Muscle layer of duodenum (tissue), 2 donors: ENCODE data around the gene SPRR2D.
"Not testable (repeated sequence)": the region's sequence is repeated elsewhere in the genome, so short reads cannot be mapped to it uniquely, and the experiment has no call there.

Experiments
- H3K27ac ChIP-seq: one replicate; pipeline ENCODE4 v1.7.0; 2013; ENCODE audit warnings: mild to moderate bottlenecking, low read length
- H3K27me3 ChIP-seq: one replicate; pipeline ENCODE4 v1.7.0; 2013; ENCODE audit warnings: low read depth, mild to moderate bottlenecking, control low read depth, low read length
- H3K36me3 ChIP-seq, 2 donors: one replicate each; pipeline ENCODE4 v1.7.0; 2013; ENCODE audit warnings: low read length in 2 of 2, control low read depth in 1 of 2, mild to moderate bottlenecking in 1 of 2; ENCODE audit not compliant: insufficient read depth in 2 of 2, control insufficient read depth in 1 of 2
- H3K4me1 ChIP-seq, 2 donors: one replicate each; pipeline ENCODE4 v1.7.0; 2013; ENCODE audit warnings: low read length in 2 of 2, mild to moderate bottlenecking in 2 of 2, control low read depth in 1 of 2, moderate library complexity in 1 of 2; ENCODE audit not compliant: insufficient read depth in 2 of 2, control insufficient read depth in 1 of 2
- H3K4me3 ChIP-seq, 2 donors: one replicate each; pipeline ENCODE4 v1.7.0; 2013; ENCODE audit warnings: low read length in 2 of 2, low read depth in 1 of 2, mild to moderate bottlenecking in 1 of 2
- H3K9me3 ChIP-seq, 2 donors: one replicate each; pipeline ENCODE4 v1.7.0; 2013; ENCODE audit warnings: low read length in 2 of 2, control low read depth in 1 of 2, mild to moderate bottlenecking in 1 of 2; ENCODE audit not compliant: control insufficient read depth in 1 of 2
- donor health status: healthy.

Gene SPRR2D

DNA sequence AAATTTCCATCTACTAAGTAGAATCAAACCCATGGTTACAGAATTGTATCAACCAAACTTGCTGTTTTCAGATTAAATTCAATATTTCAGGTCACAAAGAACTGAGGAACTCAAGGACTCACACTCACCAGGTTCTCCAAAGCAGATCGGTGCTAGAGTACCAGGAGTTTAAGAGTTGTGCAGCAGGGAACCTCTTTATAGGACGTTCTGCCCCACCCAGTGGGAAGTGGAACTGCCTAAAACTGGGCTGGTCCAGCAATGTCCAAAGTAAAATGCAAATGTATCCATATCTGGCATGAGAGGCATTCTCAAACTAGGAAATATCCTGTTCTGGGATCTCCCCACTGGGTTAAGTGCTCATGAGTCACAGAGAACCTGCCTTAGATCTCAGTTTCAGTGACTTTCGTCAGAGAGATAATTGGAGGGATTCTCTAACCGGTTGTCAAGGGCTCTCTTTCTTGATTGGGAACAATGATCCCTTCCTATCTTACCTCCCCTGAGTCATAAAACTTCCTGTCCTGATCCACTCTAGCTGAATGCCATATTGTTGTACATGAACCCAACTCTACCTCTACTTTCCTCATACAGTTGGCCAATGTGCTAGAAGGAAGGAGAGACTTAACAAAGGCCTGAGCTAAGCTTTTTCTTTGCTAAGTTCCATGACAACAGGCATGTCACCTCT, at the start of gene SPRR2D:
SPRR2D (minus strand) TSS at position 171 of the 682 bp plus-strand sequence. CDS start 774 bp downstream, outside the sequence.
- Histone ChIP-seq H3K9me3 (no peaks in the 10 kb centered on the region), H3K27me3 (no peaks in the 10 kb centered on the region), H3K4me1 (no peaks in the 10 kb centered on the region), H3K4me3 (no peak within 1 kb of the TSS), H3K36me3 (no peaks in the 10 kb centered on the region), H3K27ac (no peak within 1 kb of the TSS)

GRCh38 chr1:153087652-153088051, 46.7 kb upstream of the SPRR2D start:
- no peak overlapping the region for H3K4me3 ChIP-seq

DNA sequence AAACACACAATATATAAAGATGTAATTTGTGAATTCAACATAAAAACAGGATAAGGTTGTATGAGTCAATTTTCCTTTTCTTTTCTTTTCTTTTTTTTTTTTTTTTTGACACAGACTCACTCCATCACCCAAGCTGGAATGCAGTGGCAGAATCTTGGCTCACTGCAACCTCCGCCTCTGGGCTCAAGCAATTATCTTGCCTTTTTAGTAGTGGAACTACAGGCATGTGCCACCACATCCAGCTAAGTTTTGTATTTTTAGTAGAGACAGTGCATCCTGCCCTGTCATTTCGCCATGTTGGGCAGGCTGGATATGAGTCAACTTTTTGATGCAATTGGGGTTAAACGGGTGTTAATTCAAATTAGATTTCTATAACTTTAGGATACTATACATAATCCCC, 40.8 kb upstream of the SPRR2D start:
- Histone ChIP-seq H3K9me3 (peaks cover 0 to 3% of the 10 kb centered on the region in 2 donors), H3K27ac (no peak overlapping the region), H3K4me3 (no peak overlapping the region), H3K4me1 (no peaks in the 10 kb centered on the region), H3K27me3 (no peaks in the 10 kb centered on the region), H3K36me3 (no peaks in the 10 kb centered on the region)

More at GRCh38 chr1:153087652-153088051, 46.7 kb upstream of the SPRR2D start:
- no peaks in the 10 kb centered on the region for H3K36me3 ChIP-seq
- no peaks in the 10 kb centered on the region for H3K9me3 ChIP-seq
- no peak overlapping the region for H3K27ac ChIP-seq
- no peaks in the 10 kb centered on the region for H3K4me1 ChIP-seq
- no peaks in the 10 kb centered on the region for H3K27me3 ChIP-seq

DNA sequence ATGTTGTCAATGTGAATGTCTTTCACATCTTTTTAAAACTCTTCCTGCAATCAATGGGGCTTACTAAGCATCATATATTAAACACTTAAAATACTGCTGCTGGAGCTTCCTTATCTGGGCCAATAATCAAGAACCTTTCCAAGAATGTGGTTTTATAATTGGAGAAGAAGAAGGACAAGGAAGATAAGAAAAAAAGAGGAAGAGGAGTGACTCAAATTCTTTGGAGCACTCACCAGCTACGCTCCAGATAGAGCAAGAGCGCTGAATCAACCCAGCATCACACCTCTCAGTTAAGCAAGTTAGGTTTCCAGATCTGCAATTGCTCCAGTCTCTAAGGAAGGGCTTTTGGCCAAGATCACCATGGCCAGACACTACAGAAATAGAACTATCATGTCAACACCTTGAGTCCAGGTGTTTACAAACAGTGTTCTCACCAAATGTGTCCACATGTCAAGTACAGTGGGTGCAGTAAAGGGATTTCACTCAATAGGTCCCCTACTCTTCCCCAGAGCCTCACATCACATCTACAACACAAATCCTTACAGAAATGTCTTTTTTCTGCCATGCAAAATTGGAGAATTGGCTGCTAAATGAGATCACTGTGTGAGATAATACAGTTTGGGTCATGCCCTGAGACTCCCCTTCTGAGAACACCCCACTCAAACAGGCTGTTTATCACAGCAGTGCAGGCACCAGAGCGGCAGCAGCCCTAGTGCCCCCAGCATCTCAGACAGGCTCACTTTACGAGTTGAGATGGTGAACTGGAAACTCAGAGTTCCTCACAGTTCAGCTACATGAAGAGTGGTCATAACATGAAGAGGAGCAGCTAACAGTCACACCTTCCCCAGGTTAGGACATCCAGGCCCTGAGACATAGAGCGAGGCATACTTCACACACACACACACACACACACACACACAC, 32.1 kb upstream of the SPRR2D start:
- Histone ChIP-seq H3K27me3 (no peaks in the 10 kb centered on the region), H3K4me1 (no peaks in the 10 kb centered on the region), H3K36me3 (no peaks in the 10 kb centered on the region), H3K9me3 (no peaks in the 10 kb centered on the region), H3K27ac (no peak overlapping the region), H3K4me3 (no peak overlapping the region)

DNA sequence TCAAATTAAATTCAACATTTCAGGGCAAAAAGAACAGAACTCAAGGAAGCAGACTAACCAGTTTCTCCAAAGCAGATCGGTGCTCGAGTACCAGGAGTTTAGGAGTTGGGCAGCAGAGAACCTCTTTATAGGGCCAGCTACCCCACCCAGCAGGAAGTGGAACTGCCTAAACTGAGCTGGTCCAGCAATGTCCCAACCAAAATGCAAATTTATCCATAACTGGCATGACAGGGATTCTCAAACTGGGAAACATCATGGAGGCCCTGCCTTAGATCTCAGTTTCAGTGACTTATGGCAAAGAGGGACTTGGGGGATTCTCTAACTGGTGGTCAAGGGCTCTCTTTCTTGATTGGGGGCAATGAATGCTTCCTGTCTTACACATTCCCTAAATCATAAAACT, 30.6 kb upstream of the SPRR2D start, which contains the start of gene SPRR2B:
SPRR2B (minus strand) TSS at position 101 of the 400 bp plus-strand sequence. CDS start 772 bp downstream, outside the sequence.
- no peaks in the 10 kb centered on the region for H3K36me3 ChIP-seq
- H3K27me3 ChIP-seq, result no peaks in the 10 kb centered on the region
- no peaks in the 10 kb centered on the region for H3K9me3 ChIP-seq
- H3K4me3 ChIP-seq, result no peak within 1 kb of the TSS
- H3K27ac ChIP-seq, result no peak within 1 kb of the TSS
- H3K4me1 ChIP-seq, result no peaks in the 10 kb centered on the region

GRCh38 chr1:153070243-153070642, 29.3 kb upstream of the SPRR2D start:
- Histone ChIP-seq H3K36me3 (no peaks in the 10 kb centered on the region), H3K4me3 (no peak overlapping the region), H3K27ac (no peak overlapping the region), H3K27me3 (no peaks in the 10 kb centered on the region), H3K4me1 (no peaks in the 10 kb centered on the region), H3K9me3 (no peaks in the 10 kb centered on the region)

DNA sequence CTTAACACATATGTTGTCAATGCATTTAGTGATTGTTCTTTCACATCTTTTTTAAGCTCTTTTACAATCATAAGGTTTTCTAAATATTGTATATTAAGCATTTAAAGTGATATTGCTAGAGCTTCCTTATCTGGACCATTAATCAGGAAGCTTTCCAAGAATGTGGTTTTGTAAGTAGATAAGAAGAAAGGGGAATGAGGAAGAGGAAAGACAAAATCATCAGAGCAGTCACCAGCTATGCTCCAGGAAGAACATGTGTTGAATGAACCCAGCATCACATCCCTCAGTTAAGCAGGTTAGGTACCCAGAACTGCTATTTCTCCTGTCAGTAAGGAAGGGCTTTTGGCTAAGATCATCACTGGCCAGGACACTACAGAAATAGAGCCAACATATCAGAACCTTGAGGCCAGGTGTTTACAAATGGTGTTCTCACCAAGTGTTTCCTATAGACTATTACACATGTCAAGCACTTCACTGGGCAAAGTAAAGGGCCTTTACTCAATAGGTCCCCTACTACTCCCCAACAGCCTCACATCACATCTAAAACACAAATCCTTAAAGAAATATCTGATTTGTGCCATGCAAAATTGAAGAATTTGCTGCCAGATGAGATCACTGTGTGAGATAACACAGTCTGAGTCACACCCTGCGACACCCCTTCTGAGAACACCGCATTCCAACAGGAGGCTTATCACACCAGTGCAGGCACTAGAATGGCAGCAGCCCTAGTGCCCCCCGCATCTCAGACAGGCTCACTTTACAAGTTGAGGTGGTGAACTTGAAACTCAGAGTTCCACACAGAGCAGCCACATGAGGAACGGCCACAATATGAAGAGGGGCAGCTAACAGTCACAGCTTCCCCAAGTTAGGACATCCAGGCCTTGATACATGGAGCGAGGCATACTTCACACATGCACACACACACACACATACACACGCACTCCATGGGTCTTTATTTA, 18.2 kb upstream of the SPRR2D start:
- H3K36me3 ChIP-seq, result no peaks in the 10 kb centered on the region
- no peaks in the 10 kb centered on the region for H3K27me3 ChIP-seq
- H3K4me3 ChIP-seq, result no peak overlapping the region
- no peaks in the 10 kb centered on the region for H3K9me3 ChIP-seq
- H3K27ac ChIP-seq, result no peak overlapping the region
- no peaks in the 10 kb centered on the region for H3K4me1 ChIP-seq

DNA sequence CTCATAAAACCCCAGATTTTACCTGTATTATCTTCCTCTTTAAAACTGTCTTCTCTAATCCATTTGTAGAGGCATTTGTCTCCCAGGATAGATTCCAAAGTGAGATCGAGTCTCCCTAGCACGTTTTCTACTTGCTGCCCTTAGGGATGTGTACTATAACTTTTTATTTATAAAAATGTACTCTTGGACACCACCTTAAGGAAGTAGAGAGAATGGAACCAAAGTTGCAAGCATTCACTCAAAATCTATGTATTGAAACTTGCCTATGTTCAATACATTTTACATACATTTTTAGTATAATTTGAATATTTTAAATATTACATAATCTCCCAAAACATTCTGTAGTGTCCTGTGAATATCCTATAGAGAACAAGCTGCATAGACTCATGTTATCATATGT, 17.2 kb upstream of the SPRR2D start:
- H3K36me3 ChIP-seq, result no peaks in the 10 kb centered on the region
- H3K4me3 ChIP-seq, result no peak overlapping the region
- H3K4me1 ChIP-seq, result no peaks in the 10 kb centered on the region
- H3K27me3 ChIP-seq, result no peaks in the 10 kb centered on the region
- no peak overlapping the region for H3K27ac ChIP-seq
- H3K9me3 ChIP-seq, result peaks cover 0 to 3% of the 10 kb centered on the region in 2 donors

DNA sequence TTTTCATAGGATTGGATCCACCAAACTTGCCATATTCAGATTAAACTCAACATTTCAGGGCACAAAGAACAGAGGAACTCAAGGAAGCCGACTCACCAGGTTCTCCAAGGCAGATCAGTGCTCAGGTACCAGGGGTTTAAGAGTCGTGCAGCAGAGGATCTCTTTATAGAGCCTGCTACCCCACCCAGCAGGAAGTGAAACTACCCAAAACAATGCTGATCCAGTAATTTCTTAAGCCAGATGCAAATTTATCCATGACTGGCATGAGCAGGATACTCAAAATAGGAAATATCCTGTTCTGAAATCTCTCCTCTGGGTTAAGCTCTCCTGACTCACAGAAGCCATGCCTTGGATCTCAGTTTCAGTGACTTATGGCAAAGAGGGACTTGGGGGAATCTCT, 16.5 kb upstream of the SPRR2D start, which contains the start of gene SPRR2A:
SPRR2A (minus strand) TSS at position 138 of the 400 bp plus-strand sequence. CDS start 777 bp downstream, outside the sequence.
- peaks cover 0 to 5% of the 10 kb centered on the region in 2 donors for H3K9me3 ChIP-seq
- no peaks in the 10 kb centered on the region for H3K27me3 ChIP-seq
- H3K36me3 ChIP-seq, result no peaks in the 10 kb centered on the region
- no peak within 1 kb of the TSS for H3K4me3 ChIP-seq
- H3K4me1 ChIP-seq, result no peaks in the 10 kb centered on the region
- H3K27ac ChIP-seq, result no peak within 1 kb of the TSS

- H3K4me1 ChIP-seq, H3K9me3 ChIP-seq, H3K4me3 ChIP-seq, H3K27ac ChIP-seq, H3K36me3 ChIP-seq, H3K27me3 ChIP-seq: not testable (repeated sequence)
These were observed 15.2 kb upstream of the SPRR2D start for GRCh38 chr1:153056111-153056510.
